Panc1 (cell line): ENCODE results near the gene MOV10L1.

Experiments used
- POLR2AphosphoS5 ChIP-seq: IDR thresholded peaks from 2 replicates; pipeline ENCODE4 v1.6.1; 2012; ENCODE audit warnings: mild to moderate bottlenecking, low read depth, low read length, moderate library complexity
- TCF7L2 ChIP-seq: IDR thresholded peaks from 2 replicates; pipeline ENCODE4 v1.6.1; 2011; ENCODE audit warnings: mild to moderate bottlenecking, low read depth, low read length, inconsistent platforms
- TF ChIP-seq, protein P1 (sequence below): fragments of 450-650 bp; IDR thresholded peaks from 2 replicates; pipeline ENCODE4 v1.5.1; 2017; ENCODE audit warnings: mild to moderate bottlenecking
- TF ChIP-seq, protein P2 (sequence below), 2 experiments: IDR thresholded peaks; 2 replicates each; pipeline ENCODE4 v1.6.1; 2011 to 2012; ENCODE audit warnings: low read depth in 2 of 2, control low read depth in 1 of 2, low read length in 1 of 2, mild to moderate bottlenecking in 1 of 2, moderate library complexity in 1 of 2; ENCODE audit not compliant: insufficient read depth in 1 of 2

DNA sequence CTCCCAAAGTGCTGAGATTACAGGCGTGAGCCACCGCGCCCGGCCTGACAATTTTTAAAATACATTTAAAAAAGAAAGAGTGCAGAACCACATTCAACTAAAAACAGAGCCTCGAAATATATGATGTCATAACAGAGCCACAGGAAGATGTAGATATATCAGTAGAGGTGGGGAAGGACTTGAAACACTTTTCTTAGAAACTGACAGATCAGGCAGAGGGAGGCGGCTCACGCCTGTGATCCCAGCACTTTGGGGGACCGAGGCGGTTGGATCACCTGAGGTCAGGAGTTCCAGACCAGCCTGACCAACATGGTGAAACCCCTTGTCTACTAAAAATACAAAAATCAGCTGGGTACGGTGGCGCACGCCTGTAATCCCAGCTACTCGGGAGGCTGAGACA, 11.6 kb upstream of the MOV10L1 start:
- TF ChIP-seq, protein P1, sequence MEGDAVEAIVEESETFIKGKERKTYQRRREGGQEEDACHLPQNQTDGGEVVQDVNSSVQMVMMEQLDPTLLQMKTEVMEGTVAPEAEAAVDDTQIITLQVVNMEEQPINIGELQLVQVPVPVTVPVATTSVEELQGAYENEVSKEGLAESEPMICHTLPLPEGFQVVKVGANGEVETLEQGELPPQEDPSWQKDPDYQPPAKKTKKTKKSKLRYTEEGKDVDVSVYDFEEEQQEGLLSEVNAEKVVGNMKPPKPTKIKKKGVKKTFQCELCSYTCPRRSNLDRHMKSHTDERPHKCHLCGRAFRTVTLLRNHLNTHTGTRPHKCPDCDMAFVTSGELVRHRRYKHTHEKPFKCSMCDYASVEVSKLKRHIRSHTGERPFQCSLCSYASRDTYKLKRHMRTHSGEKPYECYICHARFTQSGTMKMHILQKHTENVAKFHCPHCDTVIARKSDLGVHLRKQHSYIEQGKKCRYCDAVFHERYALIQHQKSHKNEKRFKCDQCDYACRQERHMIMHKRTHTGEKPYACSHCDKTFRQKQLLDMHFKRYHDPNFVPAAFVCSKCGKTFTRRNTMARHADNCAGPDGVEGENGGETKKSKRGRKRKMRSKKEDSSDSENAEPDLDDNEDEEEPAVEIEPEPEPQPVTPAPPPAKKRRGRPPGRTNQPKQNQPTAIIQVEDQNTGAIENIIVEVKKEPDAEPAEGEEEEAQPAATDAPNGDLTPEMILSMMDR, result no peak
- no peak for TF ChIP-seq POLR2AphosphoS5
- TF ChIP-seq, protein P2, sequence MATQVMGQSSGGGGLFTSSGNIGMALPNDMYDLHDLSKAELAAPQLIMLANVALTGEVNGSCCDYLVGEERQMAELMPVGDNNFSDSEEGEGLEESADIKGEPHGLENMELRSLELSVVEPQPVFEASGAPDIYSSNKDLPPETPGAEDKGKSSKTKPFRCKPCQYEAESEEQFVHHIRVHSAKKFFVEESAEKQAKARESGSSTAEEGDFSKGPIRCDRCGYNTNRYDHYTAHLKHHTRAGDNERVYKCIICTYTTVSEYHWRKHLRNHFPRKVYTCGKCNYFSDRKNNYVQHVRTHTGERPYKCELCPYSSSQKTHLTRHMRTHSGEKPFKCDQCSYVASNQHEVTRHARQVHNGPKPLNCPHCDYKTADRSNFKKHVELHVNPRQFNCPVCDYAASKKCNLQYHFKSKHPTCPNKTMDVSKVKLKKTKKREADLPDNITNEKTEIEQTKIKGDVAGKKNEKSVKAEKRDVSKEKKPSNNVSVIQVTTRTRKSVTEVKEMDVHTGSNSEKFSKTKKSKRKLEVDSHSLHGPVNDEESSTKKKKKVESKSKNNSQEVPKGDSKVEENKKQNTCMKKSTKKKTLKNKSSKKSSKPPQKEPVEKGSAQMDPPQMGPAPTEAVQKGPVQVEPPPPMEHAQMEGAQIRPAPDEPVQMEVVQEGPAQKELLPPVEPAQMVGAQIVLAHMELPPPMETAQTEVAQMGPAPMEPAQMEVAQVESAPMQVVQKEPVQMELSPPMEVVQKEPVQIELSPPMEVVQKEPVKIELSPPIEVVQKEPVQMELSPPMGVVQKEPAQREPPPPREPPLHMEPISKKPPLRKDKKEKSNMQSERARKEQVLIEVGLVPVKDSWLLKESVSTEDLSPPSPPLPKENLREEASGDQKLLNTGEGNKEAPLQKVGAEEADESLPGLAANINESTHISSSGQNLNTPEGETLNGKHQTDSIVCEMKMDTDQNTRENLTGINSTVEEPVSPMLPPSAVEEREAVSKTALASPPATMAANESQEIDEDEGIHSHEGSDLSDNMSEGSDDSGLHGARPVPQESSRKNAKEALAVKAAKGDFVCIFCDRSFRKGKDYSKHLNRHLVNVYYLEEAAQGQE (IDR thresholded peaks at IDR 0.05; ENCODE audit: insufficient read depth in 1 of 2, low read depth in 2 of 2, low read length in 1 of 2), result no peak
- no peak for TF ChIP-seq TCF7L2
